Prostate gland (tissue), 2 donors: ENCODE measurements around the gene CAP2. TPM values are rescaled to one million over a fixed set of nuclear protein-coding genes. Genes with fewer than 3 reads are reported as not detected.

ENCODE experiments used
- DNase-seq: peaks from one replicate; pipeline ENCODE4 v3.0.0-alpha.2; 2019; ENCODE audit warnings: low spot score
- H3K27ac ChIP-seq, 2 donors: fragments of 200-600 bp; sonication (generic); 2 replicates each; pipeline ENCODE4 v1.5.1; 2017 to 2019
- H3K27me3 ChIP-seq: fragments of 200-600 bp; sonication (generic); replicated peaks from 2 replicates; pipeline ENCODE4 v1.5.1; 2019; ENCODE audit not compliant: insufficient read depth
- H3K36me3 ChIP-seq, 2 donors: fragments of 200-600 bp; sonication (generic); 1 replicate in 1 of 2; 2 replicates in 1 of 2; pipeline versions ENCODE4 v1.5.1 to v1.8.1; 2017 to 2019
- H3K4me1 ChIP-seq: fragments of 200-600 bp; sonication (generic); replicated peaks from 2 replicates; pipeline ENCODE4 v1.5.1; 2019
- H3K4me3 ChIP-seq, 2 donors: fragments of 200-600 bp; sonication (generic); 2 replicates each; pipeline ENCODE4 v1.5.1; 2017 to 2019
- H3K9me3 ChIP-seq: fragments of 200-600 bp; sonication (generic); 2 replicates; pipeline ENCODE4 v1.5.1; 2017
- POLR2A ChIP-seq: fragments of 450-650 bp; IDR thresholded peaks from one replicate; pipeline ENCODE4 v1.6.1; 2016; ENCODE audit warnings: antibody characterized with exemption, mild to moderate bottlenecking
- POLR2AphosphoS5 ChIP-seq: sonication (generic); formaldehyde crosslinking; IDR thresholded peaks from one replicate; pipeline ENCODE4 v1.6.1; 2017; ENCODE audit warnings: antibody characterized with exemption
- WGBS: methylation state at CpG from one replicate; pipeline ENCODE4 v1.1.5; 2018; 5-methylcytosine and 5-hydroxymethylcytosine counted together
- intact Hi-C: fragments of 100-400 bp; cut with DNase I; formaldehyde crosslinking; loops from one replicate; pipeline ENCODE4 v1.14.2; 2022
- total RNA-seq, 2 donors: library from RNA; depleted of rRNA; stranded (reverse); fragments of >200 nt; gene quantifications; one replicate each; pipeline ENCODE4 v1.1.0, GENCODE V29; 2016
- TF ChIP-seq, protein P1 (sequence below), 4 experiments: fragments of 200-600 bp in 2 of 4; fragments of 450-650 bp in 2 of 4; sonication (generic) in 2 of 4; IDR thresholded peaks; 1 replicate in 3 of 4; 2 replicates in 1 of 4; pipeline ENCODE4 v1.5.1; 2016 to 2019; ENCODE audit warnings: antibody characterized with exemption in 4 of 4, mild to moderate bottlenecking in 2 of 4, moderate library complexity in 2 of 4

The CAP2 gene
- total RNA-seq, 2 donors from 2014 or later, result 8.7 to 10.0 TPM

DNA sequence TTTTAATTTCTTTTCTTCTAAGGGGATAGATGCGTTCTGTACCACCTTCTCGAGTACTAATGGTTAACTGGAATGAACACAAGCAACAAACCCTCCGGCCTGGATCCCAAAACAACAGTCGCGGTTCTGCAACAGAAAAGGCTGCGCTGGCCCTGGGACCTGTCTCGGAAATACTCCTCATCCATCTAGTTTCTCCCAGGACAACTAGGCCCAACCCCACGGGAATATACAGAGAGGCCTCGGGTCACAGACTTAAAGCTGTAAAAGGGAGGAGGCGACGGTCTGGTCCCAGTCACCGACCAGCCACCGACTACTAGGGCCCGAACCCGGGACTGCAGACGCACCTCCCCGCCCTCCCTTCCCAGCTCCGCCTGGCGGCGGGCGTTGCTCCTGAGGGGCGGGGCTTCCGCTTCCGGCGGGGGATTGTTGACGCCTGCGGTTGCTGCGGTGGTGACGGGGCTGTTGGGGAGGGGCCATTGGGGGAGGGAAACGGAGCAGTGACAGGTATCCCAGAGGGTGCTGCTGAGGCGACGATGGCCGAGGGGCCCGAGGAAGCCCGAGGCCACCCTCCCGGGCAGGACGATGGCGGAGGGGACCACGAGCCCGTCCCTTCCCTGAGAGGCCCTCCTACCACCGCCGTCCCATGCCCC is 206.6 kb downstream of the CAP2 start, which contains the start of gene FAM8A1:
Gene FAM8A1 (plus strand): TSS at position 426 of the 650 bp plus-strand sequence. CDS start 108 bp downstream, at position 534.
- TF ChIP-seq, protein P1, sequence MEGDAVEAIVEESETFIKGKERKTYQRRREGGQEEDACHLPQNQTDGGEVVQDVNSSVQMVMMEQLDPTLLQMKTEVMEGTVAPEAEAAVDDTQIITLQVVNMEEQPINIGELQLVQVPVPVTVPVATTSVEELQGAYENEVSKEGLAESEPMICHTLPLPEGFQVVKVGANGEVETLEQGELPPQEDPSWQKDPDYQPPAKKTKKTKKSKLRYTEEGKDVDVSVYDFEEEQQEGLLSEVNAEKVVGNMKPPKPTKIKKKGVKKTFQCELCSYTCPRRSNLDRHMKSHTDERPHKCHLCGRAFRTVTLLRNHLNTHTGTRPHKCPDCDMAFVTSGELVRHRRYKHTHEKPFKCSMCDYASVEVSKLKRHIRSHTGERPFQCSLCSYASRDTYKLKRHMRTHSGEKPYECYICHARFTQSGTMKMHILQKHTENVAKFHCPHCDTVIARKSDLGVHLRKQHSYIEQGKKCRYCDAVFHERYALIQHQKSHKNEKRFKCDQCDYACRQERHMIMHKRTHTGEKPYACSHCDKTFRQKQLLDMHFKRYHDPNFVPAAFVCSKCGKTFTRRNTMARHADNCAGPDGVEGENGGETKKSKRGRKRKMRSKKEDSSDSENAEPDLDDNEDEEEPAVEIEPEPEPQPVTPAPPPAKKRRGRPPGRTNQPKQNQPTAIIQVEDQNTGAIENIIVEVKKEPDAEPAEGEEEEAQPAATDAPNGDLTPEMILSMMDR (IDR thresholded peaks at IDR 0.05), result peak; percentile 51 to 96 (median 75)
- TF ChIP-seq POLR2AphosphoS5 (peak; percentile 94), POLR2A (peak; percentile 80)
- H3K4me3 ChIP-seq, result peak within 1 kb of the TSS; percentile 80 to 96
- H3K27me3 ChIP-seq, result no peaks in the 10 kb centered on the region
- H3K36me3 ChIP-seq, result no peaks in the 10 kb centered on the region
- no peaks in the 10 kb centered on the region for H3K4me1 ChIP-seq
- H3K9me3 ChIP-seq, result no peaks in the 10 kb centered on the region
- peak within 1 kb of the TSS; percentile 93 to 98 for H3K27ac ChIP-seq
- intact Hi-C loops, result loop anchor here (5.0 to 10.0 kb wide), 2 partner anchors 107 to 525 kb away; partner anchors contain the start of genes NHLRC1 and NUP153
- DNase-seq, result peak; percentile 95
- 5% methylated on average over 37 of the region's 42 CpGs for WGBS

DNA sequence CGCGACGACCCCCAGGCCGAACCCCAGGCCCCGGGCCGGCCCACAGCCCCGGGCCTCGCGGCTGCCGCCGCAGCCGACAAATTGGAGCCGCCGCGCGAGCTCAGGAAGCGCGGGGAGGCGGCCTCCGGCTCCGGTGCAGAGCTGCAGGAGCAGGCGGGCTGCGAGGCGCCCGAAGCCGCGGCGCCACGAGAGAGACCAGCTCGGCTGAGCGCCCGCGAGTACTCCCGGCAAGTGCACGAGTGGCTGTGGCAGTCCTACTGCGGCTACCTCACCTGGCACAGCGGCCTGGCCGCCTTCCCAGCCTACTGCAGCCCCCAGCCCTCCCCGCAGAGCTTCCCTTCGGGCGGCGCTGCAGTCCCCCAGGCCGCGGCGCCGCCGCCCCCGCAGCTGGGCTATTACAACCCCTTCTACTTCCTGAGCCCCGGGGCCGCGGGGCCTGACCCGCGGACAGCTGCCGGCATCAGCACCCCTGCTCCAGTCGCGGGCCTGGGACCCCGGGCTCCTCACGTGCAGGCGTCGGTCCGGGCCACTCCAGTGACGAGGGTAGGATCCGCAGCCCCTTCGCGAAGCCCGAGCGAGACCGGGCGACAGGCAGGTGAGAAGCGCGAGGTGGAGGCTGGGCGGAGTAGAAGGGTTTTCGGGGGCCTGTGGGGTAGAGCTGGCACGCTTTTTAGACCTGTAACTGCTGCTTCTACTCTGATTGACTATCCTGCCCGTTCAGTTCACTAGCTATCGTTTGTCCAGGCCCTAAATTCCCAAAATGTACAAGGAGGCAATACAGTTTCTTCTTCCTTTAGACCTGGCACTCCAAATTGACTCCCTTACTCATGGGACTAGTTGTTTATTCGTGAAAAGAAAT is 207.4 kb downstream of the CAP2 start:
- H3K4me3 ChIP-seq, result peak overlapping the region; percentile 80 to 96
- no peaks in the 10 kb centered on the region for H3K4me1 ChIP-seq
- TF ChIP-seq, protein P1 (IDR thresholded peaks at IDR 0.05), result peak in 1 of 4 experiments; percentile 21
- no peak for TF ChIP-seq POLR2AphosphoS5
- no peak for TF ChIP-seq POLR2A
- peak overlapping the region; percentile 93 to 98 for H3K27ac ChIP-seq
- no peaks in the 10 kb centered on the region for H3K9me3 ChIP-seq
- no peaks in the 10 kb centered on the region for H3K36me3 ChIP-seq
- WGBS, result 2% methylated on average over 50 of the region's 77 CpGs
- DNase-seq, result peak; percentile 39
- intact Hi-C loops, result loop anchor here (5.0 kb wide), 1 partner anchor 107 kb away; the partner anchor contains the start of gene NUP153
- no peaks in the 10 kb centered on the region for H3K27me3 ChIP-seq

DNA sequence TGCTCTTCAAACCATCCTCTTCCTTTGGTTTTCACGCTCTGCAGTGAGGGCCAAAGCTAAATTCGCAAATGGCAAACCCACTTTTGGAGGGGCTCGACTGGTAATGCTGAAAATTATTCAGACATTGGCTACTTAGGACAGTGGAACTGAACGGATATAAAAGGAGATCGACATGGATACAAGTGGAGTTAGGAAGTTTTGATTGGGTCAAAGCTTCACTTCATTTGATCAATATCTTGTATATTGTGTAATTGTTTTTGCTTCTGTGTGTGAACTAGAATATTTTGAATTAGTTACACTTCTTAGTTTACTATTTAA is 207.9 kb downstream of the CAP2 start:
- DNase-seq, result no peak
- no peaks in the 10 kb centered on the region for H3K9me3 ChIP-seq
- peak overlapping the region; percentile 93 to 98 for H3K27ac ChIP-seq
- intact Hi-C loops, result loop anchor here (5.0 kb wide), 1 partner anchor 106 kb away; the partner anchor contains the start of gene NUP153
- no peaks in the 10 kb centered on the region for H3K27me3 ChIP-seq
- TF ChIP-seq POLR2AphosphoS5 (no peak), POLR2A (no peak)
- TF ChIP-seq, protein P1 (IDR thresholded peaks at IDR 0.05), result no peak
- peak overlapping the region; percentile 80 to 96 for H3K4me3 ChIP-seq
- H3K36me3 ChIP-seq, result no peaks in the 10 kb centered on the region
- H3K4me1 ChIP-seq, result no peaks in the 10 kb centered on the region
- WGBS, result 5% methylated on average over 5 of the region's 5 CpGs

DNA sequence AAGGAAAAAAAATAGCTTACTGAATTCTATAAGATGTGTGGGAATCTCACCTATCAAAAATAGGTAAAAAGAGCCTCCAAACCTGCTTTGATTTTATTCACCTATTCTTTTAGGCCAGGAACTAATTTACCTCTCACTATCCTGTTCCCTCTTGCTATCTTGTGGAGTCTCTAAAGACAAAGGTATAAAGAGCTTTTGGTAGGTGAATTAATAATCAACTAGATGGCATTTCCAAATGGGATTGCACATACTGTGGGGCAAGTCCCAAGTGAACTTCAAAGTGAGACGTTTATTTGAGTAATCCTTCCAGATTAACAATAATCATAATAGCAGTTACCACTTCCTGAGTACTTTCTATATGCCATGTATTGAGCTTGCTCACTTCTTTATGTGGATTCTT is 209.5 kb downstream of the CAP2 start:
- no peak for DNase-seq
- no peaks in the 10 kb centered on the region for H3K36me3 ChIP-seq
- no peak overlapping the region for H3K27ac ChIP-seq
- H3K27me3 ChIP-seq, result no peaks in the 10 kb centered on the region
- H3K9me3 ChIP-seq, result no peaks in the 10 kb centered on the region
- H3K4me3 ChIP-seq, result no peak overlapping the region
- no peaks in the 10 kb centered on the region for H3K4me1 ChIP-seq
- intact Hi-C loops, result loop anchor here (5.0 kb wide), 1 partner anchor 104 kb away; the partner anchor contains the start of gene NUP153
- TF ChIP-seq POLR2A (no peak), POLR2AphosphoS5 (no peak)
- TF ChIP-seq, protein P1 (IDR thresholded peaks at IDR 0.05), result no peak
- WGBS, result 23% methylated on average over 1 of the region's 1 CpG
